Small intestine (tissue), 7 donors: ENCODE data around the gene SHC1. TPM values are rescaled to one million over a fixed set of nuclear protein-coding genes. Genes with fewer than 3 reads are reported as not detected.
"Not testable (repeated sequence)": the region's sequence is repeated elsewhere in the genome, so short reads cannot be mapped to it uniquely, and the experiment has no call there.

Experiments
- DNase-seq, 2 donors: peaks; one replicate each; pipeline versions ENCODE4 v3.0.0 to v3.0.0-alpha.2; 2013
- FAIRE-seq: peaks from 2 replicates; lab custom pipeline; 2012; peaks lifted over from hg19 to GRCh38; lab: Jason Lieb, UNC
- H3K27ac ChIP-seq, 3 donors: one replicate each; pipeline ENCODE4 v1.5.1; 2013; ENCODE audit warnings: low read length in 2 of 3, mild to moderate bottlenecking in 2 of 3, control low read depth in 1 of 3, inconsistent platforms in 1 of 3, low read depth in 1 of 3, moderate library complexity in 1 of 3
- H3K27me3 ChIP-seq, 3 donors: one replicate each; pipeline ENCODE4 v1.6.1; 2013; ENCODE audit warnings: low read length in 3 of 3, inconsistent platforms in 1 of 3; ENCODE audit not compliant: control insufficient read depth in 3 of 3, insufficient read depth in 3 of 3
- H3K36me3 ChIP-seq, 3 donors: one replicate each; pipeline ENCODE4 v1.6.1; 2013; ENCODE audit warnings: low read length in 3 of 3, inconsistent platforms in 1 of 3, low read depth in 1 of 3, mild to moderate bottlenecking in 1 of 3, moderate library complexity in 1 of 3; ENCODE audit not compliant: control insufficient read depth in 3 of 3, insufficient read depth in 2 of 3
- H3K4me1 ChIP-seq, 3 donors: one replicate each; pipeline ENCODE4 v1.6.1; 2013; ENCODE audit warnings: low read length in 2 of 3, inconsistent platforms in 1 of 3, low read depth in 1 of 3, mild to moderate bottlenecking in 1 of 3, moderate library complexity in 1 of 3; ENCODE audit not compliant: control insufficient read depth in 3 of 3, insufficient read depth in 2 of 3
- H3K4me3 ChIP-seq, 3 donors: one replicate each; pipeline ENCODE4 v1.5.1; 2013; ENCODE audit warnings: low read length in 3 of 3, control low read depth in 1 of 3, inconsistent platforms in 1 of 3, low read depth in 1 of 3, mild to moderate bottlenecking in 1 of 3, moderate library complexity in 1 of 3
- H3K9me3 ChIP-seq, 2 donors: one replicate each; pipeline ENCODE4 v1.6.1; 2013; ENCODE audit warnings: low read depth in 1 of 2, low read length in 1 of 2; ENCODE audit not compliant: control insufficient read depth in 2 of 2, insufficient read depth in 1 of 2
- WGBS, 3 donors: extraction: QIAGEN DNeasy Blood & Tissue Kit; methylation state at CpG; one replicate each; pipeline ENCODE4 v1.1.7; 2013; 5-methylcytosine and 5-hydroxymethylcytosine counted together
- polyA plus RNA-seq, 4 donors: library from polyadenylated mRNA; stranded (reverse) in 3 of 4; unstranded in 1 of 4; fragments of 200-250 nt in 3 of 4; fragments of 120-200 nt in 1 of 4; gene quantifications; one replicate each; pipeline versions ENCODE4 v1.2.1 to v1.2.3, GENCODE V29; 2013
- donor health status: healthy with polysubstance abuse.
- donor health status: control.
- donor health status: control.
- donor health status: Bipolar disorder and iron deficiency.
- donor health status: healthy.

SHC1 gene
- polyA plus RNA-seq, 4 donors, result 59.7 to 84.8 (median 66.7) TPM

DNA sequence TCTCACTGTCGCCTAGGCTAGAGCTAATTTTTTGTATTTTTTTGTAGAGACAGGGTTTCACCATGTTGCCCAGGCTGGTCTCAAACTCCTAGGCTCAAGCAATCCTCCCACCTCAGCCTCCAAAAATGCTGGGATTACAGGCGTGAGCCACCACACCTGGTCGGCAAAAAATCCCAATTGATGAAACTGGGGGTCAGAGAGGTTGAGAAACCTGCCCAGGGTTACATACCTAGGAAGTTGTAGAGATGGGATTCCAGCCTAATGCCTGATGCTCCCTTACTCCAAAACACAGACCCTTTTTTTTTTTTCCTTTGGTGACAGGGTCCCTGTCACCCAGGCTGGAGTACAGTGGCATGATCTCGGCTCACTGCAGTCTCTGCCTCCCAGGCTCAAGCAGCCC, 16.2 kb upstream of the SHC1 start:
- not testable (repeated sequence) for H3K27ac ChIP-seq, H3K27me3 ChIP-seq, H3K4me3 ChIP-seq, FAIRE-seq, DNase-seq, H3K9me3 ChIP-seq
- Histone ChIP-seq H3K4me1 (peaks cover 2 to 20% (median 5%) of the 10 kb centered on the region in 3 donors), H3K36me3 (peaks cover 5 to 52% (median 5%) of the 10 kb centered on the region in 3 donors)
- WGBS, 3 donors, result 88 to 93% (median 91%) methylated on average over 4 of the region's 4 CpGs

DNA sequence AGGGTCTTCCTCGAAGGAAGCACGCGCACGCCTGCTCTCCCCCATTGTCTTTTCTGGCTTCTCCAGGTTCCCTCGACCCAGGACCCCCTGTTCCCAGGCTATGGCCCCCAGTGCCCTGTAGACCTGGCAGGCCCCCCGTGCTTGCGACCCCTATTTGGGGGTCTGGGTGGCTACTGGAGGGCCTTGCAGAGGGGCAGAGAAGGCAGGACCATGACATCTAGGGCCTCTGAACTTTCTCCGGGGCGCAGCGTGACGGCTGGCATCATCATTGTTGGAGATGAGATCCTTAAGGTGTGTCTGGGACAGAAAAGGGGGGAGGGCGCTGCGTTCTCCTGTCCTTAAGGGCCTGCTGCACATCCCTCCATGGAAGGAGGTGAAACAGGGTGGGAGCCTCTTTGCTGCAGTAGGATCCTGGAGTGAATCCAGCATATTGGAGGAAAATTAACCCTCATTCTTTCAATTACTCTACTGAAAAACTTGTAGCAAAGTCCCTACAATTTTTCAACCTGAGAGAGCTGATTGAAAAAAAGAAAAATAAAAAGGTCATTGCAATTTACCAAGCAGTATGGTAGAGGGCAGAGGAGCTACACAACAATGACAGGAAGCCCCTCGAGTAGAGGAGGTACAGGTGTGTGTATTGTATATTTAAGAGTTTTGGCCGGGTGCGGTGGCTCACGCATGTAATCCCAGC, 13.4 kb upstream of the SHC1 start:
- FAIRE-seq (no peak), DNase-seq (no peak)
- 14 to 19% (median 16%) methylated on average over 17 of the region's 17 CpGs for WGBS, 3 donors
- Histone ChIP-seq H3K4me3 (peak overlapping the region; percentile 81 to 85 (median 85)), H3K4me1 (peaks cover 0 to 12% (median 5%) of the 10 kb centered on the region in 3 donors), H3K27me3 (no peaks in the 10 kb centered on the region), H3K9me3 (no peaks in the 10 kb centered on the region), H3K27ac (peak overlapping the region; percentile 27 to 74 (median 54)), H3K36me3 (peaks cover 0 to 38% (median 0%) of the 10 kb centered on the region in 3 donors)

- WGBS, 3 donors, result 0 to 1% (median 1%) methylated on average over 26 of the region's 26 CpGs
Measured at GRCh38 chr1:154982897-154983648, 12.5 kb upstream of the SHC1 start, which contains the start of gene FLAD1. TSS of gene FLAD1 (plus strand) at chr1:154983344. CDS start at chr1:154983695, 351 bp downstream.

GRCh38 chr1:154982341-154982740, 11.8 kb upstream of the SHC1 start:
- FAIRE-seq, result no peak
- H3K9me3 ChIP-seq, result no peaks in the 10 kb centered on the region
- H3K36me3 ChIP-seq, result peaks cover 0 to 22% (median 2%) of the 10 kb centered on the region in 3 donors
- H3K4me1 ChIP-seq, result peaks cover 0 to 12% (median 5%) of the 10 kb centered on the region in 3 donors
- H3K27me3 ChIP-seq, result no peaks in the 10 kb centered on the region
- WGBS, 3 donors, result 63 to 72% (median 66%) methylated on average over 6 of the region's 6 CpGs
- peak overlapping the region in 1 of 3 donors; percentile 85 for H3K4me3 ChIP-seq
- DNase-seq, result no peak
- no peak overlapping the region for H3K27ac ChIP-seq

More at GRCh38 chr1:154982897-154983648, 12.5 kb upstream of the SHC1 start, which contains the start of gene FLAD1:
- no peak for FAIRE-seq
- Histone ChIP-seq H3K27ac (peak within 1 kb of the TSS; percentile 27 to 74 (median 54)), H3K4me3 (peak within 1 kb of the TSS; percentile 81 to 85 (median 85)), H3K4me1 (peaks cover 0 to 8% (median 5%) of the 10 kb centered on the region in 3 donors), H3K9me3 (no peaks in the 10 kb centered on the region), H3K36me3 (peaks cover 0 to 29% (median 2%) of the 10 kb centered on the region in 3 donors), H3K27me3 (no peaks in the 10 kb centered on the region)
- peak; percentile 99 to 100 for DNase-seq

DNA sequence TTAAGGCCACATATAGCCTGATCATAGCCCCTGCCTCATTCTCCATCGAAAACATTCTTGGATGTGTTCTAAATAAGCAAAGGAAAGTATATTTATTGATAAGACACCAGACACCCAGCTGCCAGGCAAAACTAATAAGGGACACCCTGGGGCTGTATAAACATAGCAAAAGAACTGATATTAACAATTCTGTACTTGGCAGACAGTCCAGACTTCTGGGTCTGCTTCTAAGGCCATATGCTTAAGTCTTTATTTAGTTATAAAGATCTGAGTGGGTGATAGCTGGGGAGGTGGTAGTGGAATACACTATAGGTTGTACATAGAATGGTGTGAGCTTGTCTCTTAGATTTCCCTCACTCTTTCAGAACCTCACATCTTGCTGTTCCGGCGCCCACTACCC, 7.8 kb upstream of the SHC1 start:
- 93 to 94% (median 94%) methylated on average over 3 of the region's 3 CpGs for WGBS, 3 donors
- Histone ChIP-seq H3K27me3 (no peaks in the 10 kb centered on the region), H3K9me3 (no peaks in the 10 kb centered on the region), H3K4me3 (no peak overlapping the region), H3K27ac (no peak overlapping the region), H3K4me1 (peaks cover 0 to 19% (median 3%) of the 10 kb centered on the region in 3 donors), H3K36me3 (peaks cover 0 to 10% (median 2%) of the 10 kb centered on the region in 3 donors)
- DNase-seq, result no peak
- FAIRE-seq, result no peak

GRCh38 chr1:154977762-154978161, 7.2 kb upstream of the SHC1 start:
- not testable (repeated sequence) for H3K9me3 ChIP-seq, H3K27ac ChIP-seq, FAIRE-seq, H3K27me3 ChIP-seq, DNase-seq, H3K4me3 ChIP-seq
- Histone ChIP-seq H3K36me3 (peaks cover 0 to 10% (median 2%) of the 10 kb centered on the region in 3 donors), H3K4me1 (peaks cover 0 to 23% (median 6%) of the 10 kb centered on the region in 3 donors)
- WGBS, 3 donors, result 63 to 75% (median 66%) methylated on average over 3 of the region's 3 CpGs

DNA sequence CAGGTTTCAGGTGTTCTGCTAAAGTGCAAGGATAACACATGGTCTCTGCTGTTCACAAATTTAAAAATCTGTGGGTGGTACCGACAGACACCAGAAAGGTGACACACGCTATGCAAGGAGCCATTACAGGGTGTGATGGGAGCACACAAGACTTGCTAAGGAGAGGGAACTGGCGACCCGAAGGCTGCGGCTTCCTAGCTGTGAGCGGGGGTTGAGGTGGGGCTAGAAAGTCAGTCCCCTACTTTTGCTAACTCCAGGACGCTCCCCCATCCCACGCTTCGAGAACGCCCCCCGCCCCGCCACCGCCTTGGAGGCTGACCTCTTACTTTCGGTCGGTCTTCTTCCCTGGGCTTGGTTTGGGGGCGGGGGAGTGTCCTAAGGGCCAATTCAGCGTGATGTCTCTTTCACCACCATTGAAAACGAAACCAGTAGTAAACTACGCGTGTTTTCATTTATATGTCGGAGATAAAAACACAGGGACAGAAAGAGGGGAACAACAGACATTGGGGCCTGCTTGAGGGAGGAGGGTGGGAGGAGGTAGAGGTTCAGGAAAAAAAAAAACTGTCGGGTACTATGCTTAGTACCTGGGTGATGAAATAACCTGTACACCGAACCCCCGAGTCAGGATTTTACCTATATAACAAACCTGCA, 5.0 kb upstream of the SHC1 start:
- Histone ChIP-seq H3K4me3 (peak overlapping the region; percentile 18 to 86 (median 84)), H3K9me3 (no peaks in the 10 kb centered on the region), H3K36me3 (peaks cover 0 to 13% (median 2%) of the 10 kb centered on the region in 3 donors), H3K27me3 (no peaks in the 10 kb centered on the region), H3K27ac (peak overlapping the region; percentile 96 to 98 (median 97)), H3K4me1 (peaks cover 7 to 41% (median 13%) of the 10 kb centered on the region in 3 donors)
- FAIRE-seq, result no peak
- 0% methylated on average over 24 of the region's 24 CpGs for WGBS, 3 donors
- peak; percentile 74 to 83 for DNase-seq
